Measurements from ENCODE around the gene PCDH9. TPM values are rescaled to one million over a fixed set of nuclear protein-coding genes. Genes with fewer than 3 reads are reported as not detected.

The PCDH9 gene
- total and polyA plus RNA-seq, 4 experiments from 2014 or later: 0.08 to 0.18 (median 0.14) TPM

DNA sequence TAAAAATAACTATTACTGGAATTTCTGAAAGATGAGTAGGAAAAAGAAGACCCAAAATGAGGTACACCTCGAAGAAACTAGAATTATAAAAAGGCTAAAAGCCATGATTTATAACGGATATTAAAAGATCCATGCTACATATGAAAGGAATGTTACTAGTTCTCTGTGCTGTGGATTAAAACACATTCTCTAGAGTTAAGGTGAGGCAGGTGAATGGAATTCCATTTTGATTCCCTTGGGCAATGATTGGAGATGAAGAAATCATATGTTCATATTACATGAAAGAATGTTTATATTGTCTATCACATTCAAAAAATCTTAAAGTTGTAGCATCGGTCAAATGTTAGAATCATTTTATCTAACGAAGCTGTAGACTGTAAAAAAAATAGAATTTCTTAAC is 783.7 kb downstream of the PCDH9 start:
- no peak overlapping the region for H3K27ac ChIP-seq (ENCODE audit: low read depth, low read length)
- H3K36me3 ChIP-seq (ENCODE audit: insufficient read depth, low read length): no peaks in the 10 kb centered on the region
- no peaks in the 10 kb centered on the region for H3K9me3 ChIP-seq (ENCODE audit: control insufficient read depth in 1 of 2, low read length in 2 of 2)
- H3K27me3 ChIP-seq (ENCODE audit: insufficient read depth, low read length): no peaks in the 10 kb centered on the region
- no peaks in the 10 kb centered on the region for H3K27me3 Mint-ChIP-seq
- H3K4me3 Mint-ChIP-seq: no peak overlapping the region
- intact Hi-C loops (cut with micrococcal nuclease): no loop called here
- ChIA-PET POLR2A (ENCODE audit: partially characterized antibody) (no interaction called here), CTCF (ENCODE audit: partially characterized antibody) (no interaction called here)
- H3K9me3 Mint-ChIP-seq: peaks cover 0 to 6% (median 2%) of the 10 kb centered on the region in 8 donors
- H3K4me1 Mint-ChIP-seq: no peaks in the 10 kb centered on the region
- no peaks in the 10 kb centered on the region for H3K36me3 Mint-ChIP-seq
- no peak overlapping the region for H3K27ac Mint-ChIP-seq
- no peak overlapping the region for H3K4me3 ChIP-seq (ENCODE audit: low read length in 2 of 2)
- no peak for DNase-seq
- H3K4me1 ChIP-seq (ENCODE audit: insufficient read depth, low read length): no peaks in the 10 kb centered on the region

DNA sequence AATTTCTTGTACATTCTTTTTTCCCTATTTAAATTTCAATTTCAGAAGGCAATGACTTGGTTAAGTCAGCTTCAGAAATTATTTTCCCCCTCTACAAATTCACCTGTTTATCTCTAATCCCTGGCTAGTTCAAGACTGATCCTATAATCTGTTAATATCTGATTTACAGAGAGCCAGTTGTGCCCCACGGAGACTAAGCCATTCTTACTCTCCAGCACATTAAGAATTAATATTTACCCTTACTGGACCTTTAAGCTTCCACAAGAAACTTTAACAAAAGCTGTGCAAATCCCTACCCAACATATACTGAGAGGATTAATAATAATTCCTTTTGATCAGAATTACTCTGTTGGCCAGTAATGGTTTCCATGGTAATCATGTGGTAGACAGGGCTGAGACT is 786.2 kb downstream of the PCDH9 start:
- Histone ChIP-seq H3K9me3 (ENCODE audit: control insufficient read depth in 1 of 2, low read length in 2 of 2) (no peaks in the 10 kb centered on the region), H3K4me1 (ENCODE audit: insufficient read depth, low read length) (no peaks in the 10 kb centered on the region), H3K36me3 (ENCODE audit: insufficient read depth, low read length) (no peaks in the 10 kb centered on the region), H3K27me3 (ENCODE audit: insufficient read depth, low read length) (no peaks in the 10 kb centered on the region), H3K4me3 (ENCODE audit: low read length in 2 of 2) (no peak overlapping the region), H3K27ac (ENCODE audit: low read depth, low read length) (no peak overlapping the region)
- no peak for DNase-seq
- ChIA-PET CTCF (ENCODE audit: partially characterized antibody) (no interaction called here), POLR2A (ENCODE audit: partially characterized antibody) (no interaction called here)
- H3K27ac Mint-ChIP-seq: no peak overlapping the region
- no peak overlapping the region for H3K4me3 Mint-ChIP-seq
- H3K36me3 Mint-ChIP-seq: no peaks in the 10 kb centered on the region
- peaks cover 0 to 2% (median 0%) of the 10 kb centered on the region in 8 donors for H3K9me3 Mint-ChIP-seq
- no peaks in the 10 kb centered on the region for H3K4me1 Mint-ChIP-seq
- intact Hi-C loops (cut with micrococcal nuclease): no loop called here
- no peaks in the 10 kb centered on the region for H3K27me3 Mint-ChIP-seq

DNA sequence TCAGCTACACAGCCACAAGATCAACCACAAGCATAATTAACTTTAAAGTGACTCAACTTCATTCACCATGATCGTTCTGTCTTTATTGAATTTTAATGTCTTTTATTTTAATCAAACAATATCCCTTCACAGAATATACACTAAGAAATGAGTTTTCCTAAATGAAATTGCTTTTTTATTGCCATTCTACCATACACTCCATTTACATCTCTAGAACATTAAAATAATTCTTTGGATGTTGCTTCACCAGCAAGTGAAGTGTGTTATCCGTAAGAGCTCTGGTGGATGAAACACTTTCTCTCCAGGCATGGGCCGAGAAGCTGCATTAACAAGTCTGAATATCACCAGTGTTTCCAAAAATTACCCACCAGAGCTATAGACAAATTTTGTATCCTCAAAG is 789.2 kb downstream of the PCDH9 start:
- Mint-ChIP-seq H3K27me3 (no peaks in the 10 kb centered on the region), H3K9me3 (peaks cover 0 to 6% (median 3%) of the 10 kb centered on the region in 8 donors), H3K4me1 (no peaks in the 10 kb centered on the region), H3K27ac (no peak overlapping the region), H3K4me3 (no peak overlapping the region), H3K36me3 (no peaks in the 10 kb centered on the region)
- Histone ChIP-seq H3K4me3 (ENCODE audit: low read length in 2 of 2) (no peak overlapping the region), H3K9me3 (ENCODE audit: control insufficient read depth in 1 of 2, low read length in 2 of 2) (no peaks in the 10 kb centered on the region), H3K4me1 (ENCODE audit: insufficient read depth, low read length) (no peaks in the 10 kb centered on the region), H3K27me3 (ENCODE audit: insufficient read depth, low read length) (no peaks in the 10 kb centered on the region), H3K36me3 (ENCODE audit: insufficient read depth, low read length) (no peaks in the 10 kb centered on the region), H3K27ac (ENCODE audit: low read depth, low read length) (no peak overlapping the region)
- intact Hi-C loops (cut with micrococcal nuclease): no loop called here
- ChIA-PET POLR2A (ENCODE audit: partially characterized antibody) (no interaction called here), CTCF (ENCODE audit: partially characterized antibody) (no interaction called here)
- DNase-seq: no peak

DNA sequence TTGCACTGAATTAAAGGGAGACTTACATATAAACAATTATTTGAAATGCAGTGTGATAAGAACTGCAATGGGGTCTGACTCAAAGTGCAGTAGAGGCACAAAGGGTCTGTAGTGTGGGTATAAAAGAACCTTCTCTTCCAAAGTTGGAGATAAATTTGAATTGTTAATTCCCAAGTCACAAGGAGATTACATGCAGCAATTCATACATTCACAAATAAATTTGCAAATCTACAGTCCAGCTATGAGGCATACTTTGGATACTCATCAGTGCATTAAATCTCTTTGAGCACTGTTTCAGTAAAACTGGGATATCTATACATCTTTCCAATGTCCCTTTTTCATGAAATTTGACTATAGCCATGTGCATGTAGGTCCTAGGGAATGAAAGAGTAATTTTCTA is 799.4 kb downstream of the PCDH9 start:
- H3K36me3 ChIP-seq (ENCODE audit: insufficient read depth, low read length): no peaks in the 10 kb centered on the region
- ChIA-PET POLR2A (ENCODE audit: partially characterized antibody) (no interaction called here), CTCF (ENCODE audit: partially characterized antibody) (no interaction called here)
- H3K9me3 ChIP-seq (ENCODE audit: control insufficient read depth in 1 of 2, low read length in 2 of 2): no peaks in the 10 kb centered on the region
- no peak overlapping the region for H3K27ac ChIP-seq (ENCODE audit: low read depth, low read length)
- H3K27me3 ChIP-seq (ENCODE audit: insufficient read depth, low read length): no peaks in the 10 kb centered on the region
- intact Hi-C loops (cut with micrococcal nuclease): no loop called here
- Mint-ChIP-seq H3K27me3 (no peaks in the 10 kb centered on the region), H3K9me3 (peaks cover 0 to 5% (median 3%) of the 10 kb centered on the region in 8 donors), H3K4me3 (no peak overlapping the region), H3K4me1 (no peaks in the 10 kb centered on the region), H3K36me3 (no peaks in the 10 kb centered on the region), H3K27ac (no peak overlapping the region)
- no peaks in the 10 kb centered on the region for H3K4me1 ChIP-seq (ENCODE audit: insufficient read depth, low read length)
- H3K4me3 ChIP-seq (ENCODE audit: low read length in 2 of 2): no peak overlapping the region
- DNase-seq: no peak

DNA sequence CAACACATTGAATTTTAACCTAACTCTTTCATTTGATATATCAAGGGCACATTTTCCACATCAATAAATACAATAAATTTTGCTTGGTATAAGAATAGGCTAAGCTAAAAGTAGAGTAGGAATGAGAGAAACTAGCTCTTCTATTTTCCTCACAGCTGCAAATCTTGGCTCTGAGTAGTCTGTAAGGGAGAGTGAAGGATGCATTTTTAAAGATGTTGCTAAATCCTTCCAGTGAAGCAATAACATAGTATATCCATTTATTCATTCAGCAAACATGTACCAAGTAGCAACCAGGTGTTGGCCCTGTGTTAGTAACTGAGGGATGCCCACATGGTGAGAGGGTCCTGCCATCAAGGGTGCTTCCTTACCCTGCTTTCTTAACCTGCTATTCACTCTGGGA is 799.9 kb downstream of the PCDH9 start:
- H3K4me1 Mint-ChIP-seq: no peaks in the 10 kb centered on the region
- H3K27me3 Mint-ChIP-seq: no peaks in the 10 kb centered on the region
- H3K27ac Mint-ChIP-seq: no peak overlapping the region
- H3K4me1 ChIP-seq (ENCODE audit: insufficient read depth, low read length): no peaks in the 10 kb centered on the region
- CTCF ChIA-PET (ENCODE audit: partially characterized antibody): no interaction called here
- peaks cover 0 to 5% (median 3%) of the 10 kb centered on the region in 8 donors for H3K9me3 Mint-ChIP-seq
- H3K9me3 ChIP-seq (ENCODE audit: control insufficient read depth in 1 of 2, low read length in 2 of 2): no peaks in the 10 kb centered on the region
- intact Hi-C loops (cut with micrococcal nuclease): no loop called here
- no peaks in the 10 kb centered on the region for H3K36me3 ChIP-seq (ENCODE audit: insufficient read depth, low read length)
- no peak overlapping the region for H3K4me3 Mint-ChIP-seq
- H3K27ac ChIP-seq (ENCODE audit: low read depth, low read length): no peak overlapping the region
- no peaks in the 10 kb centered on the region for H3K36me3 Mint-ChIP-seq
- POLR2A ChIA-PET (ENCODE audit: partially characterized antibody): no interaction called here
- H3K27me3 ChIP-seq (ENCODE audit: insufficient read depth, low read length): no peaks in the 10 kb centered on the region
- DNase-seq: no peak
- H3K4me3 ChIP-seq (ENCODE audit: low read length in 2 of 2): no peak overlapping the region

DNA sequence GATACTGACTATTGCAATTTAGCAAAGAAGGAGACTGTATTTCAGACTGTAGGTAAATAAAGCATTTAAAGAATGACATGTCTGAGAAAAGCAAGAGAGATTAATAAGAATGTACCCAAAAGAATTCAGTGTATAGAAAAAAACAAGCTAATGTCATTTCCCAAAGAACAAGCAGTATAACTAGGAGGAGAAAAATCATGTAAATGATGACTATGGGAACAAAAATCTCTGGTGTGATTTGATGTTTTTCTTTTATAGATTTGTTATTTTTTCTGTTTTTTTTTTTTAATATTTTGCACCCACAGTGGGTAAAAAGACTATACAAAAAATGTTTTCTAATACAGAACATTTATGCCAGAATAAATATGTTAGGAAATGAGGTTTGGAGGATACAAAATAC is 801.0 kb downstream of the PCDH9 start:
- H3K27ac Mint-ChIP-seq: no peak overlapping the region
- H3K4me3 Mint-ChIP-seq: no peak overlapping the region
- no peak overlapping the region for H3K4me3 ChIP-seq (ENCODE audit: low read length in 2 of 2)
- H3K9me3 Mint-ChIP-seq: peaks cover 0 to 5% (median 3%) of the 10 kb centered on the region in 8 donors
- H3K4me1 Mint-ChIP-seq: no peaks in the 10 kb centered on the region
- H3K36me3 ChIP-seq (ENCODE audit: insufficient read depth, low read length): no peaks in the 10 kb centered on the region
- no peaks in the 10 kb centered on the region for H3K9me3 ChIP-seq (ENCODE audit: control insufficient read depth in 1 of 2, low read length in 2 of 2)
- no peaks in the 10 kb centered on the region for H3K36me3 Mint-ChIP-seq
- ChIA-PET POLR2A (ENCODE audit: partially characterized antibody) (no interaction called here), CTCF (ENCODE audit: partially characterized antibody) (no interaction called here)
- DNase-seq: no peak
- intact Hi-C loops (cut with micrococcal nuclease): no loop called here
- H3K27me3 Mint-ChIP-seq: no peaks in the 10 kb centered on the region
- no peak overlapping the region for H3K27ac ChIP-seq (ENCODE audit: low read depth, low read length)
- H3K4me1 ChIP-seq (ENCODE audit: insufficient read depth, low read length): no peaks in the 10 kb centered on the region
- no peaks in the 10 kb centered on the region for H3K27me3 ChIP-seq (ENCODE audit: insufficient read depth, low read length)

DNA sequence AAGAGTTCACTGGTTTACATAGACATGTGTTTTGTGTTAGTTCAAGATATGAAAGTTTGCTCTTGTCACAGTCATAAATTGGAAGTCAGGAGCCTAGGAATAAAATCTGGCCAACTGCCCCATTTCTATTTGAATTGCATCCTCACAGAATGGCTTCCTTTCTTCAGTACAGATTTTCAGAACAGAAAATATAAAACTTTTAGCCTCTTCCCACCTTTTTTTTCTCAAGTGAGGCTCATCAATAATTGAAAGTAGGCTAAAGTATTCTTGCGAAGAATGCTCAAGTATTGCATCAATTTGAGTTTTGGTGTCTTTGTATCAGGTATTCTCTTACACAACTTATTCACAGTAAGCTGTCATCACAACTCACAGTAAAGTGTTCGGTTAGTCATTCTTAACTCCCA is 802.7 kb downstream of the PCDH9 start:
- no peak for DNase-seq
- Histone ChIP-seq H3K27me3 (ENCODE audit: insufficient read depth, low read length) (no peaks in the 10 kb centered on the region), H3K4me1 (ENCODE audit: insufficient read depth, low read length) (no peaks in the 10 kb centered on the region), H3K27ac (ENCODE audit: low read depth, low read length) (no peak overlapping the region), H3K36me3 (ENCODE audit: insufficient read depth, low read length) (no peaks in the 10 kb centered on the region), H3K4me3 (ENCODE audit: low read length in 2 of 2) (no peak overlapping the region), H3K9me3 (ENCODE audit: control insufficient read depth in 1 of 2, low read length in 2 of 2) (no peaks in the 10 kb centered on the region)
- intact Hi-C loops (cut with micrococcal nuclease): no loop called here
- Mint-ChIP-seq H3K4me1 (no peaks in the 10 kb centered on the region), H3K4me3 (no peak overlapping the region), H3K27me3 (no peaks in the 10 kb centered on the region), H3K27ac (no peak overlapping the region), H3K36me3 (no peaks in the 10 kb centered on the region), H3K9me3 (peaks cover 0 to 7% (median 3%) of the 10 kb centered on the region in 8 donors)
- POLR2A ChIA-PET (ENCODE audit: partially characterized antibody): no interaction called here
- CTCF ChIA-PET (ENCODE audit: partially characterized antibody): no interaction called here

DNA sequence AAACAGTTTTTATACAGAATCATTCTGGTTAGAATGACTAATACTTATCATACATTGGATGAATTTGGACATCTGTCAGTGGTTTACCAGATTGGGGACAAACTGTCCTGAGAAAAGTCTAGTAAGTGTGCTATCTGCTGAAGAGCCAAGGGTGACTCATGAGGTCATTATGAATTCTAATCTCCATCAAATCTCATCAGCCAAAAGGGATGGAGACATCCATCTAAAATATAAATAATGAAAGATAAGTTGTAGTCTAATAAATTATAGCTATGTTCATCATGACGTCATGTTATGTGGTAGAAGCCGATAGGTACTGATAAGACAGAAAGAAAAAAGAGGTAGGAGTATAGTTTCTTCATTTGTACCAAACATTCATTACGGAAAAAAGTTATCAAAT is 804.4 kb downstream of the PCDH9 start:
- Histone ChIP-seq H3K4me1 (ENCODE audit: insufficient read depth, low read length) (no peaks in the 10 kb centered on the region), H3K27ac (ENCODE audit: low read depth, low read length) (no peak overlapping the region), H3K4me3 (ENCODE audit: low read length in 2 of 2) (no peak overlapping the region), H3K9me3 (ENCODE audit: control insufficient read depth in 1 of 2, low read length in 2 of 2) (no peaks in the 10 kb centered on the region), H3K27me3 (ENCODE audit: insufficient read depth, low read length) (no peaks in the 10 kb centered on the region), H3K36me3 (ENCODE audit: insufficient read depth, low read length) (no peaks in the 10 kb centered on the region)
- CTCF ChIA-PET (ENCODE audit: partially characterized antibody): no interaction called here
- H3K9me3 Mint-ChIP-seq: peaks cover 0 to 22% (median 6%) of the 10 kb centered on the region in 8 donors
- POLR2A ChIA-PET (ENCODE audit: partially characterized antibody): no interaction called here
- no peak for DNase-seq
- intact Hi-C loops (cut with micrococcal nuclease): no loop called here
- H3K36me3 Mint-ChIP-seq: no peaks in the 10 kb centered on the region
- H3K4me1 Mint-ChIP-seq: no peaks in the 10 kb centered on the region
- no peak overlapping the region for H3K27ac Mint-ChIP-seq
- H3K27me3 Mint-ChIP-seq: no peaks in the 10 kb centered on the region
- H3K4me3 Mint-ChIP-seq: no peak overlapping the region

All from CD4-positive, alpha-beta memory T cell (primary cell).